Neural progenitor cell (in vitro differentiated cells): Measurements from ENCODE around the gene FGD3. TPM values are rescaled to one million over a fixed set of nuclear protein-coding genes. Genes with fewer than 3 reads are reported as not detected.
A peak's percentile ranks its signal among the peaks of the same experiment; 100 is the strongest.

Experiments used
- DNase-seq: peaks from one replicate; pipeline ENCODE4 v3.0.0-alpha.2; 2016; ENCODE audit warnings: low spot score
- H2AFZ ChIP-seq: fragments of 200-600 bp; sonication (generic); replicated peaks from 2 replicates; pipeline ENCODE4 v1.6.1; 2016; ENCODE audit warnings: antibody characterized with exemption
- H3F3A ChIP-seq: fragments of 200-600 bp; sonication (generic); 2 replicates; pipeline ENCODE4 v1.6.1; 2016; ENCODE audit warnings: antibody characterized with exemption, low read depth
- H3K27ac ChIP-seq: fragments of 200-600 bp; sonication (generic); 2 replicates; pipeline ENCODE4 v1.5.1; 2016; ENCODE audit warnings: mild to moderate bottlenecking
- H3K27me3 ChIP-seq: fragments of 200-600 bp; sonication (generic); 2 replicates; pipeline ENCODE4 v1.6.1; 2016; ENCODE audit warnings: mild to moderate bottlenecking, moderate library complexity
- H3K36me3 ChIP-seq: fragments of 200-600 bp; sonication (generic); 2 replicates; pipeline ENCODE4 v1.5.1; 2016
- H3K4me1 ChIP-seq: fragments of 200-600 bp; sonication (generic); 2 replicates; pipeline ENCODE4 v1.6.1; 2016; ENCODE audit warnings: mixed run types
- H3K4me2 ChIP-seq: fragments of 200-600 bp; sonication (generic); 2 replicates; pipeline ENCODE4 v1.6.1; 2016
- H3K4me3 ChIP-seq: fragments of 200-600 bp; sonication (generic); 2 replicates; pipeline ENCODE4 v1.5.1; 2016
- H3K79me2 ChIP-seq: fragments of 200-600 bp; sonication (generic); 2 replicates; pipeline ENCODE4 v1.6.1; 2016; ENCODE audit warnings: low read depth
- H3K9ac ChIP-seq: fragments of 200-600 bp; sonication (generic); 2 replicates; pipeline ENCODE4 v1.6.1; 2016
- H3K9me3 ChIP-seq: fragments of 200-600 bp; sonication (generic); 2 replicates; pipeline ENCODE4 v1.5.1; 2016; ENCODE audit warnings: low read depth
- H4K20me1 ChIP-seq: fragments of 200-600 bp; sonication (generic); 2 replicates; pipeline ENCODE4 v1.6.1; 2016; ENCODE audit warnings: low read depth
- H3K27ac Mint-ChIP-seq: 3 replicates; pipeline ENCODE4 v1.8.0; 2021; ENCODE audit warnings: mixed read lengths
- H3K27me3 Mint-ChIP-seq: 2 replicates; pipeline ENCODE4 v1.8.0; 2022; ENCODE audit warnings: low read depth, mild to moderate bottlenecking, inconsistent platforms, moderate library complexity, mixed read lengths; ENCODE audit not compliant: insufficient read depth
- H3K36me3 Mint-ChIP-seq: 3 replicates; pipeline ENCODE4 v1.8.0; 2021; ENCODE audit warnings: mixed read lengths
- H3K4me1 Mint-ChIP-seq: 3 replicates; pipeline ENCODE4 v1.8.0; 2021; ENCODE audit warnings: mixed read lengths
- H3K4me3 Mint-ChIP-seq: 3 replicates; pipeline ENCODE4 v1.8.0; 2021; ENCODE audit warnings: mild to moderate bottlenecking, moderate library complexity, mixed read lengths
- H3K9me3 Mint-ChIP-seq: 3 replicates; pipeline ENCODE4 v1.8.0; 2020; ENCODE audit warnings: mixed read lengths
- CTCF ChIP-seq: fragments of 200-600 bp; sonication (generic); IDR thresholded peaks from 2 replicates; pipeline ENCODE4 v1.5.1; 2017; ENCODE audit warnings: antibody characterized with exemption, mild to moderate bottlenecking
- EZH2 ChIP-seq: fragments of 200-600 bp; sonication (generic); IDR thresholded peaks from 2 replicates; pipeline ENCODE4 v1.6.1; 2017; ENCODE audit warnings: antibody characterized with exemption, mild to moderate bottlenecking, moderate library complexity
- EZH2phosphoT487 ChIP-seq: fragments of 200-600 bp; sonication (generic); IDR thresholded peaks from 2 replicates; pipeline ENCODE4 v1.6.1; 2017; ENCODE audit warnings: antibody characterized with exemption
- total RNA-seq: library from RNA; depleted of rRNA; stranded (reverse); fragments of >200 nt; gene quantifications from 2 replicates; pipeline ENCODE4 v1.2.3, GENCODE V29; 2015; ENCODE audit warnings: low replicate concordance

The FGD3 gene
- total RNA-seq, 1 donor from 2014 or later: 0.56 TPM

GRCh38 chr9:92954886-92955285, 7.6 kb downstream of the FGD3 start:
- H3K27ac Mint-ChIP-seq: peak overlapping the region; percentile 39

GRCh38 chr9:92960561-92961290, 13.4 kb downstream of the FGD3 start:
- TF ChIP-seq CTCF (no peak), EZH2 (no peak), EZH2phosphoT487 (no peak)
- Mint-ChIP-seq H3K27ac (no peak overlapping the region), H3K4me1 (peaks cover 8% of the 10 kb centered on the region), H3K36me3 (no peaks in the 10 kb centered on the region), H3K27me3 (peaks cover 6% of the 10 kb centered on the region), H3K4me3 (no peak overlapping the region), H3K9me3 (peaks cover 7% of the 10 kb centered on the region)
- no peaks in the 10 kb centered on the region for H4K20me1 ChIP-seq
- DNase-seq: no peak
- no peak overlapping the region for H3K4me3 ChIP-seq
- H3K4me2 ChIP-seq: no peak overlapping the region
- no peak overlapping the region for H3K27ac ChIP-seq
- no peaks in the 10 kb centered on the region for H3K9me3 ChIP-seq
- no peaks in the 10 kb centered on the region for H3K27me3 ChIP-seq
- no peak overlapping the region for H3K9ac ChIP-seq
- no peak overlapping the region for H2AFZ ChIP-seq
- no peaks in the 10 kb centered on the region for H3F3A ChIP-seq
- no peaks in the 10 kb centered on the region for H3K79me2 ChIP-seq
- H3K4me1 ChIP-seq: peaks cover 4% of the 10 kb centered on the region
- no peaks in the 10 kb centered on the region for H3K36me3 ChIP-seq

More at GRCh38 chr9:92954886-92955285, 7.6 kb downstream of the FGD3 start:
- Histone ChIP-seq H3K79me2 (no peaks in the 10 kb centered on the region), H3F3A (no peaks in the 10 kb centered on the region), H3K27ac (no peak overlapping the region), H4K20me1 (no peaks in the 10 kb centered on the region), H3K27me3 (no peaks in the 10 kb centered on the region), H3K9ac (no peak overlapping the region), H3K36me3 (no peaks in the 10 kb centered on the region), H3K4me1 (peaks cover 10% of the 10 kb centered on the region), H3K9me3 (no peaks in the 10 kb centered on the region), H3K4me2 (no peak overlapping the region), H2AFZ (no peak overlapping the region), H3K4me3 (no peak overlapping the region)
- no peak for TF ChIP-seq EZH2phosphoT487
- TF ChIP-seq CTCF: no peak
- TF ChIP-seq EZH2: no peak
- H3K4me1 Mint-ChIP-seq: peaks cover 3% of the 10 kb centered on the region
- H3K4me3 Mint-ChIP-seq: no peak overlapping the region
- DNase-seq: no peak
- no peaks in the 10 kb centered on the region for H3K36me3 Mint-ChIP-seq
- peaks cover 2% of the 10 kb centered on the region for H3K27me3 Mint-ChIP-seq
- no peaks in the 10 kb centered on the region for H3K9me3 Mint-ChIP-seq

- Histone ChIP-seq H3K4me3 (no peak overlapping the region), H2AFZ (no peak overlapping the region), H3K9ac (no peak overlapping the region), H4K20me1 (no peaks in the 10 kb centered on the region), H3K27ac (no peak overlapping the region), H3K4me1 (peaks cover 4% of the 10 kb centered on the region), H3K36me3 (no peaks in the 10 kb centered on the region), H3K27me3 (no peaks in the 10 kb centered on the region), H3K79me2 (no peaks in the 10 kb centered on the region), H3F3A (no peaks in the 10 kb centered on the region), H3K9me3 (no peaks in the 10 kb centered on the region), H3K4me2 (no peak overlapping the region)
- no peak for DNase-seq
- TF ChIP-seq EZH2: no peak
- TF ChIP-seq CTCF: no peak
- no peak for TF ChIP-seq EZH2phosphoT487
- Mint-ChIP-seq H3K36me3 (no peaks in the 10 kb centered on the region), H3K27ac (no peak overlapping the region), H3K4me1 (peaks cover 10% of the 10 kb centered on the region), H3K27me3 (peaks cover 6% of the 10 kb centered on the region), H3K4me3 (no peak overlapping the region), H3K9me3 (peaks cover 7% of the 10 kb centered on the region)
These were observed 14.4 kb downstream of the FGD3 start for GRCh38 chr9:92961627-92962302.
